Activated CD4-positive, alpha-beta T cell treated with anti-CD3 and anti-CD28 coated beads, Interleukin-2, amount 50 U/mL, for 16 hours (primary cell): Measurements from ENCODE around the gene MDM1.

ENCODE experiments used
- DNase-seq: peaks from one replicate; pipeline ENCODE4 v3.0.0-alpha.2; 2020

Gene MDM1

DNA sequence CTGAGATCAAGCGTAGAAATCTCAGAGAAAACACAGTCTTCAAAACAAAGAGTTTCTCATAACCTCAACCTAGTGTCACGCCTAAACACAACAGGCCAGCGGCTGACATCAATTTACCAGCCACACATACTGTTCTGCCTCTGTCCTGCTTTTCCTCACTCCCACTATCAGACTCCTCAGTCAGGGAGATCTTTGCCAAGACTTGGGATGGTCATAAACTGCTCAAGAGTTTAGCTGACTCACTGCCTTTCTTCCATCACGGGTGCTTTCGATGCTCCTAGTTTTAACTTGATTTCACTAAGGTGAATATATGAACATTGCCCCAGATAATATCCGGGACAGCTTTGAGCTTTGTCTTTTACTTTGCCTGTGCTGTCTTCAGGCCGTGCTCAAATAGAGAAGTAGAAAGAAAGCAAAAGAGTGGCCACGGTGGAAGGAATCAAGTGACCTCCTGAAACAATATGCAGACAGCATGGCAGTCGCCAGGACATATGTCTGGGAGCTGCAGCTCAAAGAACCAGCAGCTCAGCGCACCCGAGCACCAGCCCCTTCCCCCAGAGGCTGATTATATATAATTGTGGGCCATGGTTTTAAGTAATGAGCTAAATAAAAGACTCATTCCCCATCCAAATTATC, 12.1 kb downstream of the MDM1 start:
- DNase-seq = no peak

DNA sequence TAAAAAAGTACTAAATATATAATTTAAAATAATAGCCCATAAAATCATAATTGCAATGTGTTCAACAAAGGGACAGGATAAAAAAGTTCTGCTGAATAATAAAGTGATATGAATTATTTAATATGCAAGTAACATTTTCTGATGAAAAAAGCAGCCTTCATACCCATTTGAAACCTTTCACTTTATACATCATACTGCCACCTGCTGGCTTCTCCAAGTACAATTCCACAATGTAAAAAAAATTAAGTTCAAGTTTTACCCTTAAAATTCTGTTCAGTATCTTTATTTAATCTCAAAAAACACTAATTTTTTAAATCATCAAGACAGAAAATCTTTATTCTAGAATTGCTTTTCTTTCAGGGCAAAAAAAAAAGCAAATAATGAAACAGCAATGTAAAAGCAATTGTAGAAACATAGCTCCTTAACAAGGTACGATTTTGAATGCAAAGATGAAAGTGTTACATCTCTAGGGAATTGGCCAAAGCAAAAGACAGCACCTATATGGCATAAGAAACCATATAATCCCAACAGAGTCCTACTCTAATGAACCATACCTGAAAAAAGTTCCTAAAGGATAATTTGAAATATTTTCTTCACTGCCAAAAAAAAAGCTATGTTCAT, 15.0 kb downstream of the MDM1 start:
- peak; percentile 71 for DNase-seq

GRCh38 chr12:68310370-68310769, 21.8 kb downstream of the MDM1 start:
- no peak for DNase-seq

- peak; percentile 71 for DNase-seq
Measured at GRCh38 chr12:68306564-68306963, 25.6 kb downstream of the MDM1 start.

GRCh38 chr12:68305278-68305677, 26.9 kb downstream of the MDM1 start:
- no peak for DNase-seq

- no peak for DNase-seq
Measured at GRCh38 chr12:68304626-68305025, 27.5 kb downstream of the MDM1 start.

DNA sequence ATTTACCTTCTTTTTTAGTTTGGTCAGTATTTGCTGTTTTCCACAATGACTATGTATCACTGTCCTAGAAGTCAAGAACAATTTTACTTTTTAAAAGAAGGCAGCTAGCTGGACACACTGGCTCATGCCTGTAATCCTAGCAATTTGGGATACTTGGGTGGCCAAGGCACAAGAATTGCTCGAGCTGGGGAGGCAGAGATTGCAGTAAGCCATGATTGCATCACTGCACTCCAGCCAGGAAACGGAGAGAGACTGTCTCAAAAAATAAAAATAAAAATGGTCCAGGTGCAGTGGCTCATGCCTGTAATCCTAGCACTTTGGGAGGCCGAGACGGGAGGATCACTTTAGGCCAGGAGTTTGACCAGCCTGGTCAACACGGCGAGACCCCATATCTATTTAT, 28.3 kb downstream of the MDM1 start:
- DNase-seq = no peak

GRCh38 chr12:68297929-68298328, 34.2 kb downstream of the MDM1 start:
- no peak for DNase-seq

- DNase-seq = no peak
Measured at GRCh38 chr12:68294251-68294650, 37.9 kb downstream of the MDM1 start.

- DNase-seq = no peak
Measured at GRCh38 chr12:68293347-68293746, 38.8 kb downstream of the MDM1 start.

- peak; percentile 74 for DNase-seq
Measured at GRCh38 chr12:68292151-68292943, 39.8 kb downstream of the MDM1 start.

DNA sequence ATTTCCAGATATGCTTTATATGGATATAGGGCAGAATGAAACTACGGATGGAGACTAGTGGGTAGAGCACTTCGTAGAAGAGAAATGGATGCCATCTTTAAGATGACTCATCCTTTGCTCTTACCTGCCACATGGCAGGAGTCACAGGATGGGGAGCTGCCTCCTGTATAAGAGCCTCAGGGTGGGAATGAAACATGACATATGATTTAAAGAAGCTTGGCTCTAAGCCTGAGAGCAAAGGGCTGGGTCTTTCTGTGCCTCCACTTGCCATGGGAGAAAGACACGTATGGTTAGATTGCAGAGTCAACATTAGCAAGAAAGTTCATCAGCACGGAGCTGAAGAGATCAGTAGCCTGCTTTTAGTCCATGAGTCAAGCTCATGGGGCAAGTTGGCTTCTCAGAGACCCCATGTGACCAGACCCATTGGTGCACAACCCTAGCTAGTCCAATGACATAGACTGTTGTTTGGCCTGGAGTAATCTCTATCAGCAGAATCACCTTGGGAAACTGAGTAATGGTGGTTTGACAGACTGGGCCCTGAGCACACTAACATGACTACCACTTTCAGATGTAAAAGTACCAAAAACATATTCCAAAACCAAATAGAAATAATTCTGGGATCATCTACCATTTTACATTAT, 40.6 kb downstream of the MDM1 start:
- peak; percentile 35 for DNase-seq

- DNase-seq = peak; percentile 95
Measured at GRCh38 chr12:68290126-68290525, 42.0 kb downstream of the MDM1 start.

- DNase-seq = no peak
Measured at GRCh38 chr12:68287106-68287505, 45.1 kb downstream of the MDM1 start.

DNA sequence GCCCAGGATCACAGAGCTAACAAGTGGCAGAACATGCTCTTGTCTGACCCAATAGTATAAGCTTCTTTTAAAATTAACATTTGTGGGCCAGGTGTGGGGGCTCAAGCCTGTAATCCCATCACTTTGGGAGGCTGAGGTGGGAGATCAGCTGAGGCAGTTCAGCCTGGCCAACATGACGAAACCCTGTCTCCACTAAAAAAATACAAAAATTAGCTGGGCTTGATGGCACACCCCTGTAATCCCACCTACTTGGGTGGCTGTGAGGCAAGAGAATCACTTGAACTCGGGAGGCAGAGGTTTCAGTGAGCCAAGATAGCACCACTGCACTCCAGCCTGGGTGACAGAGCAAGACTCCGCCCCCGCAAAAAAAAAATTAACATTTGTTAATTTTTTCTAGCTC, 45.8 kb downstream of the MDM1 start:
- DNase-seq = no peak

GRCh38 chr12:68285541-68285940, 46.6 kb downstream of the MDM1 start:
- no peak for DNase-seq

- DNase-seq = peak; percentile 79
Measured at GRCh38 chr12:68281322-68282077, 50.7 kb downstream of the MDM1 start.

- no peak for DNase-seq
Measured at GRCh38 chr12:68280240-68280639, 51.9 kb downstream of the MDM1 start.

- peak; percentile 74 for DNase-seq
Measured at GRCh38 chr12:68279227-68280054, 52.7 kb downstream of the MDM1 start.

DNA sequence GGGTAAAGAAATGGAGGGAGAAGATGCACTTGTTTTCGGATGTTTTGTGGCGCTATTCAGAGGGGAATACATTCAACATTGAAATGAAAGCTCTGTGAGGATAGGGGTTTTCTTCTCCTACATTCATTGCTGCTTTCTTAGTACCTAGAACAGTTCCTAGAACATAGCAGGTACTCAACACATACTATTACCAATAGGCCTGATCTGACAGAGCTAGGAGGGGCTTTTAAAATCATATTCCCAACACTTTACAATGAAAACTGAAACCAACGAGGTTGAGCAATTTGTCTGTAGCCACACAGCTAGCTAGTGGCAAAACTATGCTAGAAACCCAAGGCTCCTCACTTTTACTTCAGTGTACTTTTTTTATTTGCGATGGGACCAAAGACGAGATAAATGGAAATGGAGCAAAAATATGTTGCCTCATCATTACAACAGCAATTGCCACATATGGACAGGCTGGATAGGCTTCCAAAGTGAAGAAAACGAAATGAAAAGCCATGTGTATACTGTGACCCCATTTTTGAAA, 55.7 kb downstream of the MDM1 start:
- DNase-seq = peak; percentile 71

- DNase-seq = no peak
Measured at GRCh38 chr12:68272732-68273131, 59.4 kb downstream of the MDM1 start.

- no peak for DNase-seq
Measured at GRCh38 chr12:68271346-68271745, 60.8 kb downstream of the MDM1 start.
